Renal cortical epithelial cell (primary cell): ENCODE results near the gene KCTD20. TPM values are rescaled to one million over a fixed set of nuclear protein-coding genes. Genes with fewer than 3 reads are reported as not detected.
"Not testable (repeated sequence)": the region's sequence is repeated elsewhere in the genome, so short reads cannot be mapped to it uniquely, and the experiment has no call there.

ENCODE experiments used
- DNase-seq: peaks from one replicate; pipeline ENCODE4 v3.0.0-alpha.2; 2011; ENCODE audit warnings: low read depth
- total RNA-seq: library from RNA; depleted of rRNA; stranded (reverse); fragments of >200 nt; gene quantifications from 2 replicates; pipeline ENCODE4 v1.2.3, GENCODE V29; 2014

The KCTD20 gene
- total RNA-seq, 1 donor from 2014 or later: 62.1 TPM

DNA sequence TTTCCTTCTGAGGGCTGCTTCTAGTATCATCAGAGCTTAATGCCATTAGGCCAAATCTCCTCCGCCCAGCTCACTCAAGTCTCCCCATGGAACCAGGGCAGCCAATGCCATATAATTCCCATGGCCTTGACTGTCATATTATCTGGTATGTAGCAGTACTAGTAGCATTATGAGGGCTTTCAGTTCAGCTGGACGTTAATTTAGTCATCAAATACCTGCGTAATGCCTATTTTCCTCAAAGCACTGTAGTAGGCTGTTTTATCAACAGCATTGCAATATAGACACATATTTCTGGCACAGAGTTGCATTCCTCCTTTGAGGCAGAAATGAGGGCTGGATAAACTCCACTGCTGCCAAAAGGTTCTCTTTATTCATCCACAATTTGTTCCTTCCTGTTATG lies 1.7 kb downstream of the KCTD20 start:
- peak; percentile 13 for DNase-seq

DNA sequence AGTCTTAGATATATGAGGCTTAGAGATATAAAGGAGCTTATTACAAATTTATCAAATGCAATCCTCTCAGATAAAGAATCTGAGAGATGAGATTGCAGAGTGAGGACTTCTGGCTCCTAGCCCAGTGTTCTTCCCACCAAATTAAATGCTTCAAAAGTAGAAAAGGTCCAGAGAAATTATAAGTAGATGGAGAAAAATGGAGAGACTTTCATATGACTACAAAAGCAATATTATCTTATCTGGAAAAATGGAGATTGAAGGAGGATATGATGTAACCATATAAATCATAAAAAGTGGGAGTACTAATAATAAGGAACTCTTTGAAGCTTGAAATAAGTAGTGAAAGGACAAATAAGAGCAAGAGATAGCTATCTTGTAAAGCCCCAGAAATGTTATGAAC lies 2.8 kb downstream of the KCTD20 start:
- DNase-seq: no peak

DNA sequence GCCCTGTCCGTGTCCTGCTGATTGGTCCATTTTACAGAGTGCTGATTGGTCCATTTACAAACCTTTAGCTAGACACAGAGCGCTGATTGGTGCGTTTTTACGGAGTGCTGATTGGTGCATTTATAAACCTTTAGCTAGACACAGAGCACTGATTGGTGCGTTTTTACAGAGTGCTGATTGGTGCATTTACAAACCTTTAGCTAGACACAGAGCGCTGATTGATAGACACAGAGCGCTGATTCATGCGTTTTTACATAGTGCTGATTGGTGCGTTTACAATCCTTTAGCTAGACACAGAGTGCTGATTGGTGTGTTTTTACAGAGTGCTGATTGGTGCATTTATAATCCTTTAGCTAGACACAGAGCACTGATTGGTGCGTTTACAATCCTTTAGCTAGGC lies 6.4 kb downstream of the KCTD20 start:
- not testable (repeated sequence) for DNase-seq

DNA sequence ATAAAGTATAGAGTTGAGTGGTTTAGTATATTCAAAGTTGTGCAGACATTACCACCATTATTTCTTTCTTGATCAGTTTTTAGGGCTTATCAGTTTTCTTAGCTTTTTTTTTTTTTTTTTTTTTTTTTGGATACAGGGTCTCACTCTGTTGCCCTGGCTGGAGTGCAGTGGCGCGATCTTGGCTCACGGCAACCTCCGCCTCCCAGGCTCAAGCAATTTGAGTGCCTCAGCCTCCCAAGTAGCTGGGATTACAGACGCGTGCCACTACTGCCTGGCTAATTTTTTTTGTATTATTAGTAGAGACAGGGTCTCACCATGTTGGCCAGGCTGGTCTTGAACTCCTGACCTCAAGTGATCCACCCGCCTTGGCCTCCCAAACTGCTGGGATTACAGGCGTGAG lies 10.1 kb downstream of the KCTD20 start:
- not testable (repeated sequence) for DNase-seq

DNA sequence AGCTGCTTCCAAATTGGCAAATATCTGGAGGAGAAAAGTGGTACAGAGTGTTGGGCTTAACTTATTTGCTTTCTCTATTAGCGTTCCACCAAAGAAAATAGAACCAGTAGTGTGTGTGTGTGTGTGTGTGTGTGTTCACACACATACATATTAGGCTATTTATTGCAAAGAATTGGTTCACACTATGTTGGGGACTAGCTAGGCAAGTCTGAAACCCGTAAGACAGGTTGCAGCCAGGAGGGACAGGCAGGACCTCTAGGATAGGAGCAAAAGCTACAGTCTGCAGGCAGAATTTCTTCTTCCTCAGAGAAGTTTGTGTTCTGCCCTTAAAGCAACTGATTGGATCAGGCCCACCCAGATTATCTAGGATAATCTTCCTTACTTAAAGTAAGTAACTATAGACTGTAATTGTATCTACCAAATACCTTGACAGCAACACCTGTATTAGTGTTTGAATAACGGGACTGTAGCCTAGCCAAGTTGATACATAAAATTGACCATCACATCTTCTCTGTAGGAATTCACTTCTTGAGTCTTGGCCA lies 12.8 kb downstream of the KCTD20 start:
- no peak for DNase-seq

DNA sequence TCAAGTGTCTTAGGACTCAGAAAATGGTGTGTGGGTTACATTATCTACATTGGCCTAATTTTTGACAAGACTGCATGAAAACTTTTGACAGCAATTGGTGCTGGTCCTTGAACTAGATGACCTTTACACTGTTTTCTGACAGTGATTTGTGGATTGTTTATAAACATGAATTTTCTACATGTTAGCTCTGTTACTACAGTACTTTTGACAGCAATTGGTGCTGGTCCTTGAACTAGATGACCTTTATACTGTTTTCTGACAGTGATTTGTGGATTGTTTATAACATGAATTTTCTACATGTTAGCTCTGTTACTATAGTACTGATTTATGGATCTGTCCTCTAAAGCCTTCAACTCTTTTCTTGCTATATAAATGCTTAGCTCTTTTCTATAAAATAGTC lies 16.7 kb downstream of the KCTD20 start:
- no peak for DNase-seq

DNA sequence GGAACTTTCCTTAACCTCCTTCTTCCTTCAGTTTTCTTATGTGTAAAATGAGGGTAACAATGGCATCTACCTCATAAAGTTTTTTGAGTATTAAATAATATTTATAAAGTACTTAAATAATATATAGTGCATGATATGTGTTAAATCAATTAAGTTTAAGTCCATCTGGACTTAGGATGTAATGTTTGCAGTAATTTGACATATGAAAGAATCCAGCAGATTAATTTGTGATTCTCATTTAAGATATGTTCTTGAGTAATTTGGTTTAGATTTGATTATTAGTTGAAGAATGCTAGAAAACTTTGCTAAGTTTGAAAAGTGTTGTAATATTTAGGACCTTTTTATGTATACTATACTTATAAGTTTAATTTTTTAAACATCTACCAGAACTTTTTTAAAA lies 18.1 kb downstream of the KCTD20 start:
- DNase-seq: no peak

DNA sequence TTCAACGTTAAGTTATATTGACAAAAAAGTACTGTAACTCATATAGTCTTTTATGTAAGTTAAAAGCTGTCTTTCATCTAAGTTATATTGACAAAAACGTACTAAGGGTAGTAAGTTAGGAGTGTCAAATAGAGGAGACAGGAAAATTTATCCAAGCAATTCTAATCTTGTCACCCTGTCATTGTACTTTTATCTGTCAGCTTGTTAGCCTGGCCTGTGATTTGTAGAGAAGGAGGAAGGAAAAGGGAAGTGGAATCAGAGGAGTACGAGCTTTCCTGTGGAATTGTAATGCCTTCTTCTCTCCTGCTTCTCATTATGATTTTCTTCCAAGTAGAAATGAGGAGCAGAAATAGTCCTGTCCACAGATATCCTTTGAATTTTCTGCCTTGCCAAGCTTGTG lies 18.8 kb downstream of the KCTD20 start:
- no peak for DNase-seq

DNA sequence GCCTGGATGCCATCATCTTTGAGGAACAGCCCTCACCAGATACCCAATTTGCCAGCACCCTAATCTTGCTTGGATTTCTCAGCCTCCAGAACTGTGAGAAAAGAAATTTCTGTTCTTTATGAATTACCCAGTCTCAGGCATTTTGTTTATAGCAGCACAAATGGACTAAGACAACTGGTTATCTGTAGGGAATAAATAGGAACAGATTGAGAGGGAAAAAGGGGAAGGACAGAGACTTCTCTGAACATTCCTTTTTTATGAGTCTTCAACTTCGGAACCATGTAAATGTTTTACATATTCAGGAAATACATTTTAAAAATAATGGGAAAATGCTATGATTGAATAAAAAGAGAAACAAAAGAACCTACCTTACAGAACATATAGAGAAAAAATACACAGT lies 20.9 kb downstream of the KCTD20 start:
- no peak for DNase-seq

DNA sequence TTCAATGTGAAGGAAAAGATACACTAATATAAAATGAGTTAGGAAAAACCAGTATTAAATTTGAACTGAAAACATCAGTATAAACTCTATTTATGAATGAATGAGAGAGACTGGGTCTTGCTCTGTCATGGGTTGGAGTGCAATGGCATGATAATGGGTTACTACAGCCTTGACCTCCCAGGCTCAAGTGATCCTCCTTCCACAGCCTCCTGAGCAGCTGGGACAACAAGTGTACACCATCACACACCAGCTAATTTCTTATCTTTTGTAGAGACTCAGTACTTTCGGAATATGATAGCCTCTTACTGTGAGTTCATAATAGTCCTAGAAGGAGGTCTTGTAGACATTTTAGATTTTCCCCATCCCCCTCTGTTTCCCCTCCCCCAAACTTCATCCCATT lies 21.4 kb downstream of the KCTD20 start:
- no peak for DNase-seq

DNA sequence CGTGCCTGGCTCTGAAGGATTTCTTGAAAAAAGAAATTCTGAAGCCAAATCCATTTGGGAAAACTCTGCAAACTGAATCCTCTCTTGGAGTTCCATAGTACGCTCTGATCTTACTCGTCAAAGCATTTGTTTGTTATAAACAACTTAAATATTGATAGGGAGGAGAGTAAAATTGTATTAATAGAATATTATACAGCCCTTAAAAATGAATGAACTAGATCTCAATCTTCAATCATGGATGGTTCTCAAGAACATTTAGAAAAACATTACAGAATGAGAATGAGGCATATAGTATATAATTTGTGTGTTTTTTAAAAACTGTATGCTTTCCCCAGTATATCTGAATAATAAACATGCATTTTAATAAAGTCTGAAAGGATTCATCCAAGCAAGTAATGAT lies 24.8 kb downstream of the KCTD20 start:
- no peak for DNase-seq

DNA sequence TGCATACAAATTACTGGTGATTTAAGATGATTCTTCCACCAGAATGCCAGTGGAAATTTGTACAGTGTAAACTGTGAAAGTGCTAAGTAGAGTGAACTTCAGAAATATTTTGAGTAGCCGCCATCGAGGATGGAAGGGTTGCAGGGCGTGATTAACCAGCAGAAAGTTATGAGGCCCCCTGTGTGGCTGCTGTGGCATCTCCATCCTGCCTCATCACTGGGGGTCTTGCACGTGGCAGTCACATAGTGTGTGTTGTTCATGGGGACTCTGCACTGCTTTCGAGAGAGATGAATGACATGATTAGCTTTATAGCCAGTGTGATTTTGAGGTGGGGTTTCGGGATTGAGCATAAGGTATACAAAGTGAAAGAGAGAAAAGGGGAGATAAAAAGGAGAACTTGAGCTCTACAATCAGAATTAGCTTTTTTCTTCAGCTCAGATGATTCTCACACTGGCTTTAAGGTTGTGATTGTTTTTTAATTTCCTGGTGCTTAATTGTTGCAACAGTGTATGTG lies 26.4 kb downstream of the KCTD20 start:
- no peak for DNase-seq

DNA sequence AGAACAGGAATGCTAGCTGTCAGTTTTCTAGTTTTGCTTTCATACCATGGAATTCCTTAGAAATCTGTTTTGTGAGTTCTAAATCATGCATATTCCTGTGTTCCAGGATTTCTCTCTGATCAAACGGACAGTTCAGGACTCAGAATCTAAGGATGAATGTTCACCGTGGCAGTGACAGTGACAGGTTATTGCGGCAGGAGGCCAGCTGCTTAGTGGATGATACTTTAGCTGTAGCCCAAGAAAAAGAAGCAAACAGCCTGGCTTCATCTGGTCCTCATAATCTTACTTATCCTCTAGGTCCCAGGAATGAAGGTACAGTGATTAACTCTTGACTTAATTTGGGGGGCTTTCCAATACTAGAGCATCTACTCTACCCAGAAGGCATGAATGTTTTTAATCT lies 27.1 kb downstream of the KCTD20 start:
- no peak for DNase-seq

DNA sequence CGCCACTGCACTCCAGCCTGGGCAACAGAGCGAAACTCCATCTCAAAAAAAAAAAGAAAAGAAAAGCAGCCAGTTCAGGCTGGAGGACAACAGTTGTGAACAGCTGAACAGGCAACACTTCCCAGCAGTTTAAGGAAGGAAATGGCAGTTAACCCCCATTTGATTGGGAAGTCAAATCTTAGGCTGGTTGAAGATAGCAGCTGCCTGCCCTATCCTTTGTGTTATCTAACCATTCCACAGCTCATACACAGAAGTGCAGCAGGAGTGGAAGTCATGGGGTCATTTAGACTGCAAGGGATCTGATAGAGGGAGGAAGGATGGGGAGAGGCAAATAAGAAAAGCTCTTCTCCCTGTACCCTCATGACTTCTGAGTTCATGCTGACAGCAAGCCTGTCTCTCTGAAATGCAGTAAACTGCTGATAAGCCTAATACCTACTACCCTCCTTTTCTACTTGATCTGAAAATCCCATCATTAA lies 35.3 kb downstream of the KCTD20 start:
- DNase-seq: no peak

DNA sequence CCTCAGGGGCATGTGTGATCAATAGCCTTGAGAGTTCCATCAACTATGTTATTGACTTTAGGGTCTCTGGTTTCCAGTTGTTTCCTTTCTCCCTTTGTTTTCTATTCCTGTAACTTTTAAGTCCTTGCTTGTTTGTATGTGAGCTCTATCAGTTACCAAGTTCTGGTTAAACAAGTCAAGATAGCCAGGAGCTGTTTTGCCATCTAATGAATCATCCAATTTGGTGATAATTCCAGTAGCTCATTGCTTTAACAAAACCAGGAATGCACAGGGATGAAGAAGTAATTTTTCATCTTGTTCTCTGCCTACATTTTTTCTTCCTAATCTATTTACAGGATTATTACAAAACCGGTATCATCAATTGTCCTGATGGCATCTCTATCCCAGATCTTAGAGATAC lies 36.5 kb downstream of the KCTD20 start:
- peak; percentile 21 for DNase-seq

DNA sequence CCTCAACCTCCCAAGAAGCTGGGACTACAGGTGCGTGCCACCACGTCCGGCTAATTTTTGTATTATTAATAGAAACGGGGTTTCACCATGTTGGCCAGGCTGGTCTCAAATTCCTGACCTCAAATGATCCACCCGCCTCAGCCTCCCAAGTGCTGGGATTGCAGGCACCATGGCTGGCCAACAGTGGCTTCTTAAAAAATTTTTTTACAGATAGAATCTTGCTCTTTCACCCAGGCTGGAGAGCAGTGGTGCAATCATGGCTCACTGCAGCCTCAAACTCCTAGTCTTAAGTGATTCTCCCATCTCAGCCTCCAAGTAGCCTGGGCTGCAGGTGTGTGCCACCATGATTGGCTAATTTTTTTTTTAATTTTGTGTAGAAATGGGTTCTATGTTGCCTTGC lies 40.5 kb downstream of the KCTD20 start:
- not testable (repeated sequence) for DNase-seq

DNA sequence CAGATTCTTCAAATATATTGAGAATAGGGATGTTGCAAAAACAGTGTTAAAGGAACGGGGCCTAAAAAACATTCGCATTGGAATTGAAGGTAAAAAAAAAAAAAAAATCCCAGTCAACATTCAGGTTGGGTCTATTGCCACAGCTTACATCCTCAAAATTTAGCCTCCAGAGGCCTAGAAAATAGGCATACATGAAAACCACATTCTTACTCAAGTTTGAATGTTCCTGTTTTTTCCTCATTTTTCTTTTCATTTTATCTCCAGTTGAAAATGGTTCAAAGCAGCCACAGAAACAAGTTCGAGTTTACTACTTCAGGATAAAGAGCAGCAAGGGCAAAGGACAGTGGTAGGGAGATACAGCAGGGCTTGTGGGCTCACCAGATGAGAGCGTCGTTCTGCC lies 41.9 kb downstream of the KCTD20 start:
- no peak for DNase-seq

DNA sequence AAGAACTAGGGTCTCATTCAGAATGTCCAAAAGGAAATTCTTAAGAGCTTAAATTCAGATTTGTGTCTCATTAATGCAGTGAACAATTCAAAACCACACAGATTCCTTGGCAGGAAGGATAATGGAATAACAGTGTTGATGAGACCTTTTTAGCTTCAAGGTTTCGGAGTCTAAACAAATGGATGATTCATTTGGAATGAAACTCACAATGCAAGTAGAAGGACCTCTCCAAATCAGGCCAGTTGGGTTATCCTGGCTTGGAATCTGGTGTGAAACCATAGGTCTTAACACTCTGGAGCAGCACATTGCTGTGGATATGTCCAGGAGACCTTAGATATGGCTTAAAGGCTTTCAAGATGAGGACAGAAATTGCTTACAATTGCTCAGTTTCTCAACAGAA lies 44.9 kb downstream of the KCTD20 start:
- no peak for DNase-seq

DNA sequence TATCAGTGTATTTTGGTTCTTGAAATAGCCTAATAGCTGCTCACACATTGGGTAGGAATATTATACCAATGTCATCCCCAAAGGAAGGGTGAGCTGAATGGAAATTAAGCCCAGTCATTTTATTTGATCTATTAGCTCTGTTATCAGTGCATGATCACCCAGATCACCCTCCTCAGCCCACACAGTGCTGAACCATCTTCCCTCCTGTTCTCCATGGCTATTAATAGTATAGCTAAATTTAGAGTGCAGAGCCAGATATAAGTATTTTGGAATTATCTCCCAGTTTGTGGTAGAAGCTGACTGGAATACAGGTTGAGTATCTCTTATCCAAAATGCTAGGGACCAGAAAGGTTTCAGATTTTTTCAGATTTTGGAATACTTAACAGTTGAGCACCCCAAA lies 45.4 kb downstream of the KCTD20 start:
- no peak for DNase-seq

DNA sequence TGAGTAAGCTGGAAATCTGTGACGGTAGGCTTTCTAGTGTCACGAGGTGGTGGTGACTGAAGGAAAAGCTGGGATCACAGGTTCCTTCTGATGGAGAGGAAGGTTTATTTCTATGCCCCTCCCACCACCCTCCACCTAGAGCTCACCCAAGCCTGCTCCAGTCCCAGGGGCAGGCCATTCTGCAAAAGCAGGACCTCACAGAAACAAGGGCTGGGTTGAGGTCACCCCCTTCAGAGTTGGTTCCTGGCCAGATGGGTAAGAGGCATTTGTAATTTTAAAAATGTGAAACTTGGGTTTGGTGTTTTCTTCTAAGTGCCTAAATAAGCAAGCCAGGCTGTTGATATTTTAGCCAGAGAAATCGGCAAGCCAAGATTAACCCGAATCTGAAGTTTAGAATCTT lies 46.6 kb downstream of the KCTD20 start:
- DNase-seq: no peak

DNA sequence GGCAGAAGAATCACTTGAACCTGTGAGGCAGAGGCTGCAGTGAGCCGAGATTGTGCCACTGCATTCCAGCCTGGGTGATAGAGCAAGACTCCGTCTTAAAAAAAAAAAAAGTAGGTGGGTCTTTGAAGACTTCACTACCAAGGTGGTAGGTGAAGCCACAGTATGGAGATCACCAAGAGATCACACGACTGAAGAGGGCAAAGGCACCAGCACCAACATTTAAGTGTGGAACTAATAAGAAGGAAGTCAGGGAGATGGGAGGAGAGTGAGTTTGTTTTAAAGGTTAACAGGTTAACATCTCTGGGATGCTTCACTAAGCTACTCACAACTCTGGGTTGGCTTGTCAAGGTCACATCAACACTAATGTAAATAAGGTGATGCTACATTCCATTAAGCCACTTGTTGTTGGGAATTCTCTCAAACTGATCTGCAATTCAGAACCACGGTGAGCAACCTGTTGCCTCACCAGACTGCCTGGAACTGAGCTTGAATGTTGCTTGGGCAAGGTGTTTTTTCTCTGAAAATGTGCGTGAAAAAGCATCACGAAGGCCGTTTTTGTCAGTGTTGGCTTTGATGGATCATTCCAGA lies 48.7 kb downstream of the KCTD20 start:
- DNase-seq: peak; percentile 56

DNA sequence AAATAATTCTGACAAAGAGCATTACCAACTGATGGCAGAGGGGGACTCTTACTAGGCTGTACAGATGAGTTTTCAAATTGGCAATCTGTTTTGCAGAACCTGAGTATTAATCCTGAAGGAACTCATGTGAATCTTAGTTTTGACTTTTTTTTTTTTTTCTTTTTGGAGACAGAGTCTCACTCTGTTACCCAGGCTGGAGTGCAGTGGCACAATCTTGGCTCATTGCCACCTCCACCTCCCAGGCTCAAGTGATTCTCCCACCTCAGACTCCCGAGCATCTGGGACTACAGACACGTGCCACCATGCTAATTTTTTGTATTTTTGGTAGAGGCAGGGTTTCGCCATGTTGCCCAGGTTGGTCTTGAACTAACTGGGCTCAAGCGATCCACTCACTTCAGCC lies 49.3 kb downstream of the KCTD20 start:
- DNase-seq: no peak

DNA sequence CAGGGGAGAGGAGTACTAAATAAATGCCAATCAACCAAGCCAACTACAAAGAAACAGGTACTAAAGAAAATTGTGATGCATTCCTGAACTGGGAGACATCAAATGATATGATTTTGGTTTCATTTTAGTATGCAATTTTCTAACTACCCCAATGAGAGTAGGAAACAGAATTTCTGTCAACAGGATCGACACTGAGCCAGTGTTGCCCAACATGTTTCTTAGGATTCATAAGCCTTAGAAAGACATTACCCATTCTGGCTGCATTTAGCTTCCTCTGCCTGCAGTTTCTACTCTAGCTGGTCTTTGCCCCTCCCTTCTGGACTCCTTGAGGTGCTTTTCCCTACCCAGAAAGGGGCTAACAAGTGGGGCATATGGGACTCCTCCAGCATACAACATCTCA lies 49.8 kb downstream of the KCTD20 start:
- no peak for DNase-seq

DNA sequence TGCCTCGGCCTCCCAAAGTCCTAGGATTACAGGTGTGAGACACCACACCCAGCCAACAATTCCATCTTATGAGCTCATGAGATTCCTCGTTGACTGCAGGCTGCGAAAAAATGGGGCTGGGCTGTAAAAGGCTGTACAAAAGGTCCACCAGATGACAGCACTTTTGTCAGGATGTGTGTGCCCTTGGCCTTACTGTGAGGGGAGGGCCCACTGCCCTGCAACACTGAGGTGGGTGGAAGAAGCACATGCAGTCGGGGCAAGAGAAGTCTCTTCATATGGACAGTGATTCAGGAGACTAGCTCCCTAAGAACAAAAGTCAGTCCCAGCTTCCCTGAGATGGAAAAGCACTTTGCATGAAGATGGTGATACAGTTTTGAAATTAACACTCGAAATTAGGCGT lies 50.5 kb downstream of the KCTD20 start:
- no peak for DNase-seq
